ENCODE results near the gene SSBP2.
"Not testable (repeated sequence)": the region's sequence is repeated elsewhere in the genome, so short reads cannot be mapped to it uniquely, and the experiment has no call there.

The SSBP2 gene

DNA sequence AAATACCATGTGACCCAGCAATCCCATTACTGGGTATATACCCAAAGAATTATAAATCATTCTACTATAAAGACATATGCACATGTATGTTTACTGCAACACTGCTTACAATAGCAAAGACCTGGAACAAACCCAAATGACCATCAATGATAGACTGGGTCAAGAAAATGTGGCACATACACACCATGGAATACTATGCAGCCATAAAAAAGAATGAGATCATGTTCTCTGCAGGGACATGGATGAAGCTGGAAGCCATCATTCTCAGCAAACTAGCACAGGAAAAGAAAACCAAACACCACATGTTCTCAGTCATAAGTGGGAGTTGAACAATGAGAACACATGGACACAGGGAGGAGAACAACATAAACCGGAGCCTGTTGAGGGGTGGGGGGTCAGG lies 90.3 kb downstream of the SSBP2 start:
- DNase-seq (ENCODE audit: low read depth in 2 of 2) = not testable (repeated sequence)

DNA sequence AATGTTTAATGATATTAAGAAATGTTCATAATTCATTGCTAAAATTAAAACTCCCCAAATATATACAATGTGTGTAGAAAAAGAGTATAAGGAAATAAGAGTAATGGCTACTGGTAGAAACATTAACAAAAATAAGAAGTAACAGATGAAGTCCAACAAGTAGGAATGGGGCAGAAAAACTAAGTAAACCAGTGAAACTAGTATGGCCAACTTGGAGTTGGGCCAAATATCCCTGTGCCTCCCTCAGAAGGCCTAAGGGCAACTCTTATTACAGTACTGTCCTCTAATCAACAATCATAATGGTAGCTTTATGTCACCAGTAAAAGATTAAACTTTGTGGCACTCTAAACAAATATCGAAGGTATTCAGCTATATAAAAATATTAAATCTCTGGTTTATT lies 93.5 kb downstream of the SSBP2 start:
- no peak for DNase-seq (ENCODE audit: low read depth in 2 of 2)

DNA sequence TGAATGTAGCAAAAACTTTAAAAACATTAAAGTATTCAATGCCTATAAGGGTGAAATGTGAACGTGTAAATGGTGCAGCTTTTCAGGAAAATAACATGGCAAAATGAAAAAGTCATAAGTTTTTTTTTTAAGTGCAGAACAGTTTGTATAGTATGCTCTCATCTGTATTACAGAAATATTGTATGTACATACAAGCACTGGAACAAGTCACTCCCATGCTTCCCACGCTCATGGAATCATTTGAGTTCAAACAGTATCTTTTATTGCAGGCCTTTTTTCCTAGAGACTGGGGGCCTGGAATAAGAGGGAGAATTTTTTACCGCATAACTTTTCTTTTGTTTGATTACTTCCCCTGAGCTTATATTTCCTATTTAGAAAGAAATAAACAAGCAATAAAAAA lies 94.1 kb downstream of the SSBP2 start:
- no peak for DNase-seq (ENCODE audit: low read depth in 2 of 2)

DNA sequence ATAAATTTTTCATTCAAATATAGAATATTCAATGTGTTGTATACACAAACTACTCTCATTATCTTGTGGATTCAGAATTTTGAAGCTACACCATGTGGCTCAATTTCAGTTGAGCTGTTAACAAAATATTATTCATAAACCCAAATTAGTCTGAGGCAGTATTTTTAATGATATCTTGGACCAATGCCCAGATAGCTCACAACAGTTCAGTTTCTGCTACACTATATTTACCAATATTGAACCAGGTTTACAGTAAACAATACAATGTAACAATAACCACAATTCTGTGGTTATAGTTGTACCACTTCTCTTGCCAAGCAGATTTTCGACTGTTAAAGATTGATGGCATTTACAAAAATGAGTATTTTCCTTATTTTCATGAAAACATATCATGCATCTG lies 99.9 kb downstream of the SSBP2 start:
- DNase-seq (ENCODE audit: low read depth in 2 of 2) = no peak

DNA sequence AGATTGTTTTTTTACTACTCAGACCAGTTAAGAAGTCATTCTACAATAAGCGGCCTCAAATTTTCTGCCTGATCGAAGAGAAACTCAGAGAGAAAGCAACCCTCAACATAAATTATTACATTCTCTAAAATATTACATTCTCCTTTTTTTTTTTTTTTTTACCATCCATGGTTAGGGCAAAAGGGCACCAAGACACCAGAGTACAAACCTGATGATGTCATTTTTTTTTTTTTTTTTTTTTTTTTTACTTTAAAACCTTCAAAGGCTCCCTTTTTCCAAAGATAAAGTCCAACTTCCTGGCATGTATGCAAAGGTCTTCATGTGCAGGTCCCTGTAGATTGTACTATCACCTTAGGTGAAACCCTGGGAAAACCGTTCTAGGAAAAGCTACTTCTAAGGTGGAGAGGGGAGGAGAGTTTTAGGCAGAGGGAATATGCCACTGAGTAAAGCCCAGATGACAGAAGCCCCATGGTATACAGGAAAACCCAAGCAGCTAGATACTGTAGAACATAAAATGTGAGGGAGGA lies 104.4 kb downstream of the SSBP2 start:
- no peak for DNase-seq (ENCODE audit: low read depth in 2 of 2)

DNA sequence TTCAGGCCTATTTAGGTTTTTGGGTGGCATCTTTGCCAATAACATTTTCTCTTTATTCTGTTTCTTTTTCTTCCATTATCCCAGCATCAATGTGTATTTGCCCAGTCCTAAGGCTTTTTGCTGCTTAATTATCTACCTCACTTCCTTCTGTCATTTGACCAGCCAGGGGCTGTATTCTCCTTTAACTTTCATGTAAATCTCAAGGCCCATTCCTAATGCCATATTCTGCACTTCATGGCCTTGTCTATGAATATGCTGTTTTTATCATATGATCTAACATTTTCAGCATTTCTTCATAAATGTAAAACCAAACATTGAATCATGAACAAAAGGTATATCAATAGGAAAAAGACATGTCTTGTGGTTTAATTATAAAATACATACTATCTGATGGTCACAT lies 108.7 kb downstream of the SSBP2 start:
- DNase-seq (ENCODE audit: low read depth in 2 of 2) = no peak

DNA sequence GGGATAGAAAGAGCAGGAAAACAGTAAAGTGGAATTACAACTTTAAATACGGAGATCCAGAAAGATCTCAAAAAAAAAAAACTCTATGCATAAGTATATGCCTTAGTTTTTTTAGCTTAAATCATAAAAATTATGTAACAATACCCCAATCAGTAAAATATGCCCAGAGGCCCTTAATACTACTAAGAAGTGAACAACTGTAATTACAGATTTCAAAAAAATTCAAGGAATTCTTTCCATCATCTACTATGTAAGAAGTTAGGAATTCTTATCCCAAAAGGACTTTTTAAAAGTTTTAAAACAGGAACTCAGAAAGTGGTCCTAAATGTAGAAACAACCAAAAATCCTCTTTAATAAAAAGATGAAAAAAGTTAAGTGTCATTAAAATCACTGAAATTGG lies 111.3 kb downstream of the SSBP2 start:
- peak; percentile 3 to 20 for DNase-seq (ENCODE audit: low read depth in 2 of 2)

DNA sequence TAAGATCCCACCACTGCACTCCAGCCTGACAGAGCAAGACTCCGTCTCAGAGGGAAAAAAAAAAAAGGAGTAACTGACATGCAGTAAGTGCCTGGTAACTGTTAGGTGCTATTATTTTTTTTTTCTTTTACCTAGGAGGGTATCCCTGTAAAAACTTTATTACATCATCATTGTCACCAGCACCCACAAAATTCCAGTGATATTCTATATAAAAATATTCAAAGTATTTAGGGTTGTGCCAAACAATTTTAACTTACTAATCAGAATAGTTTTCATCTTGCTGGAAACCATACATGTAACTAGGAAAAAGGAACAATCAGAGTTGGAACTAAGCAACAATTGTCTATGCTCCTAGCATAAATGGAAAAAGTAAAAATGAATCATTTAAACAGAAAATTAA lies 112.4 kb downstream of the SSBP2 start:
- peak; percentile 2 for DNase-seq (ENCODE audit: low read depth in 2 of 2)

DNA sequence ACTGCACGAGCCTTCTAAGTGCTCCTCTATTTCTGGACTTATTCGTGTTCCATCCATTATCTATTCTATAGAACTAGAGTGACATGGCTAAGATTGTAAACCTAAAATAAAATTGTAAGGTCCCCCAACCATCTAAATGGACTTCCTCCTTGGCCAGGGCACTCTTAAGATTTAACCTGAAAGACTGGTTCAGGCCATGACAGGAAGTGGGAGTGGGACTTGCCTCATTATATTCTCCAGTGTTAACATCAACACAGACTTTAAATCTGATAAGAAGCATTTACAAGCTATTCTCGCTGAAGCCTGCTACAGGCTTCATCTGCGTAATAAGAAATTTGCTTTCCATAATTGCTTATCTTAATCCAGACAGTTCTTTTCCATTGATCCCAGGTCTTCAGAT lies 117.0 kb downstream of the SSBP2 start:
- no peak for DNase-seq (ENCODE audit: low read depth in 2 of 2)

DNA sequence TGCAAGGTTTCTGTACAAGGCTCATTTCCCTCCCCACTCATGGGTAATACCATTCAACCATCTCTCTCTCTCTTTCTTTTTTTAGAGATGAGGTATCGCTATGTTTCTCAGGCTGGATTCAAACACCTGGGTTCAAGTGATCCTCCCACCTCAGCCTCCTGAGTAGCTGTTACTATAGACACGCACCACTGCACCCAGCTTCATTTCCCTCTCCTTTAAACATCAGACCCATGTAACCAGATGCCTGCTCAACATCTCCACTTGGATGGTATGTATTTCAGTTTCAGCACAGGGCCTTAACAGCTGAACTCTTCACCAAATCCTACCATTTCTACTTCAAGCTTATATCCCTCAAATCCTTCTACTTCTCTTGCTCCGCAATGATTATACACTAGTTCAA lies 117.4 kb downstream of the SSBP2 start:
- DNase-seq (ENCODE audit: low read depth in 2 of 2) = no peak

DNA sequence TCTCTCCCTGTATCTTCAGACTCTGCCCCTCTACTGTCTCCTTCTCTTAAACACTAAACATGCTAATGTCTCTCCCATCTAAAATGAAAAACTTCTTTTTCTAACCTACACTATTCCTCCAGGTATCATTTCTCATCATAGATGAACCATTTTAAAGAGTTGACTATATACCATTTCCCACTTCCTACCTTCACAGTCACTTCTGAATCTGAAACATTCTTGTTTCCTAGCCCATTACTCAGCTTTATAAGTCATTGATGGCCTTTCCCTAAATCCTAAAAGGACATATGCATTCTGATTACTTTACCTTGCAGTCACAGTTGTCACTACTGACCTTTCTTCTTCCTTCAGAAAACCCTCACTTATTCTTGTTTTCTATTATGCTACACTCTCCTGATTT lies 118.2 kb downstream of the SSBP2 start:
- DNase-seq (ENCODE audit: low read depth in 2 of 2) = no peak

DNA sequence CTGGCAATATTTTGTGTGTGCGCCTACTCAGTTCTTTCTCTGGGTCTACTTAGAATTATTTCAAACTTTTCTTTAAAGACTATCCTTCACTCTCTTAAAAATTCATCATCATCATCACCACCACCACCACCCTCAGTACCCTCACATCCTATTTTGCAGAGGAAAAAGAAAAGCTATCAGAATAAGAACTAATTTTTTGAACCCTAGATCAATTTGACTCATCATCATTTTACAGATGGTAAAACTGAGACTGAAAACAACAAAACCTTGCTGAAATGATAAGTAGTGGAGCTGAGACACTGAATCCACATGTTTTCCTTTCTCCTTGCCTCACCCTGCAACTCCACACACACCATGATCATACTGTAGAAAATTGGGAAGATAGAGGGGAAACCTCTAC lies 119.3 kb downstream of the SSBP2 start:
- DNase-seq (ENCODE audit: low read depth in 2 of 2) = no peak

DNA sequence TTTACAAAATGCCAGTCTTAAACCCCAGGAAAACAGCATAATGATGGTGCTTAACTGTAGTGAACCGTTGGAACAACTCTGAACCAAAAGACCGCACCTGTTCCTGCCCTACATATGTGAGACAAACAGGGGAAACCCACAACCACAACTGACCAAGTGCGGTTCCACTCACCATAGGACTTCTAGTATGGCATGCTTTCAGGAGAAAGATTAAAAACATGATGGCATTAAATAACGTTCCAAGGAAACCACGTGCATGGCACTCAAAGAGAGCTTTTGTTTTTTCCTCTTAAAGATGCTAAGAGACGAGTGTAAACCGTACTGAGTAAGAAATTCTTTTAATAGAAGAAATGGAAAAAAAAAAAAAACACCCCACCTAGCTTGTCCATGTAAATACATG lies 119.8 kb downstream of the SSBP2 start:
- DNase-seq (ENCODE audit: low read depth in 2 of 2) = no peak

DNA sequence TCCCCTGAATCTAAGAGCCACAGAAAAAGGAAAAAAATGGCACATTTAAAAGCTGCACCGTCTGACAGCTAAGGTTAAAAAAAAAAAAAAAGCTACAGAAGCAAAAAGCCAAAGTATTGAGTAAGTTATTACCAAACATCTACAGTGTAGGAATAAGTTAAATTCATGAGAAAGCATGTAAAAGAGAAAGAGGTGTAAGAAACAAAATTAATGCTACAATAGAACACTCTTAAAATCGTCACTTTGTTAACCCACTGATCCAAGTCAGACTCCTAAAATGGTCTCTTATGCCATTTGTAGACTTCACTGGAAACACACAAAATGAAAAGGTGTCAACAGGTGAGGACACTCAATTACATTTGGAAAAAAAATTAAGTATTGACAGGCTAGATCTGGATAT lies 120.2 kb downstream of the SSBP2 start:
- no peak for DNase-seq (ENCODE audit: low read depth in 2 of 2)

DNA sequence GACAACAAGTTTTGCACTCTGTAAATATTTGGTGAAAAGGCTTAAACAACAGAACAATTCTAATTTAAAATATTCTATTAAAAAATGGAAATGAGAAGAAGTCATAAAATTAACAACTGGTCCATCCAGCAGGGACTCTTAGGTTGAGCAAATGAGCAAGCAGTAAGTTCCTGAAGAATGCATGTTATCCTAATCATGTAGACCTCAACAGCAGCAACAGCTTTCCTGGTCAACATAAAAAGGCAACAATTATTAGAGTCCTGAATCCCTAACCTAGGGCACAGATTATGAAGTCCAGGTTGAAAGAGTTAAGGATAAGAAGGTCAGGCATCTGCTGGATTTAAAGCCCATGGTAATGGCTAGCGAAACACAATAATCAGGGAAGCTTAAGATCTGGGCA lies 120.9 kb downstream of the SSBP2 start:
- DNase-seq (ENCODE audit: low read depth in 2 of 2) = no peak

DNA sequence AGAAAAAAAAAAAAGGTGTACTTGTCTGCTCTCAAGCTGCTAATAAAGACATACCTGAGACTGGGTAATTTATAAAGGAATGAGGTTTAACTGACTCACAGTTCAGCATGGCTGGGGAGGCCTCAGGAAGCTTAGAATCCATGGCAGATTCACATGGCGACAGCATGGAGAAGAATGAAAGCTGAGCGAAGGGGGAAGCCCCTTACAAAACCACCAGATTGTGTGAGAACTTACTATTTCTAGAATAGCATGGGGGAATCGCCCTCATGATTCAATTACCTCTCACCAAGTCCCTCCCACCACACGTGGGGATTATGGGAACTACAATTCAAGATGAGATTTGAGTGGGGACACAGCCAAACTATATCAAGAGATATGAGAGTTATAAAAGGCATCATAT lies 122.8 kb downstream of the SSBP2 start:
- DNase-seq (ENCODE audit: low read depth in 2 of 2) = not testable (repeated sequence)

DNA sequence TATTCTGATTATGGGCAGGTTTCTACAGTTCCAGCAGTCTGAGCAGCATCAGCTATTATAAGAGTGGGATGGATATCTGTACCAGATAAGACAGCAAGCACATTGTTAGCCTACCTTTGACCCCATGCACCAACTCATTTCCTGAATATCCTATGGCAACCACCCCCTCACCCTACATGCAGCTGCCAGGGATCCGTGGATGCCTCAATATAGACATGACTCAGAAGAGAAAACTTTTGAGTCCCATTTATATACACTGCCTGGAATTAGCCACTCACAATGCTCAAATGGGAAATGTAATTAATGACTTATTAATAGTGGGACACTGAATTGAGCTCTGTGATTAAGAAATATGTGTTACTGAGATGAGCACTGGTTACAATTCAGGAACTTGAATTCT lies 124.4 kb downstream of the SSBP2 start:
- peak; percentile 24 to 32 for DNase-seq (ENCODE audit: low read depth in 2 of 2)

DNA sequence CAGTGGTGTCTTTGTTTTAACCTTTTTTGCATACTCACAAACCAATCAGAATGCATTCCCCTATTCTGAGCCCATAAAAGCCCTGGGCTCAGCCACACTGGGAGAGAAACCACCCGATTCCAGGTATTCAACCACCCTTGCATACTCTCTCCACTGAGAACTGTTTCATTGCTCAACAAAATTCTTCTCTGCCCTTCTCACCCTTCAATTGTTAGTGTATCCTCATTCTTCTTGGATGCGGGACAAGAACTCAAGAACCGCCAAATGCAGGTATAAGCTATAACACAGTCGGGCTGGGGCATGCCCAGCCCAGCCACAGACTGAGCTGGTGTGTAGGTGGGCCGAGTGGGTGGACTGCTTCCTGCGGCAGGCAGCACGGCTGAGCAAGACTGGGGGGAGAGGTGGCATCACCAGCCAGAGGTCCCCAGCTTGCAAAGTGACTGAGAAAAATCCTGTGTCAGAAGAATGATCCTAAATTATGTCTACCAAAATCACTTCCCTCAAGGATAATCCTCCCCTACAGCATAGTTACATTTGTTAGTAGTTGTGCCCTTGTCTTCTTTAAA lies 141.0 kb downstream of the SSBP2 start:
- DNase-seq (ENCODE audit: low read depth in 2 of 2) = no peak

DNA sequence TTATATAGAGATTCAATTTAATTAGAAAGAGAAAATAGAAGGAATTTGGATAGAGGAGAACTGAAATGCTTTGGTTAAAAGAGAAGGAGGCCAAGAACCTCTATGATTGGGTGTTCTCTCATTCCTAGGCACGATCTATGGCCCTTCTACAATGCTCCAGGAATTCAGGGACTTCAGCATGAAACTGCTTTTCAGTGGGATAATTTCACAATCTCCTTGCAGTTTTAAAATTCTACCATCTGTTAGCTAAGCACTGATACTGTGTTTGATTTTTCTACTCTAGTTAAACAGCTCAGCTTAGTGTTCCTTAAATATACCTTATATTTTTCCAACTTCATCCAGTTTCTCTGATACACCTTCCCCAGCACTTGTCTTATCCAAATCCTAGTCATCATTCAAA lies 141.9 kb downstream of the SSBP2 start:
- no peak for DNase-seq (ENCODE audit: low read depth in 2 of 2)

DNA sequence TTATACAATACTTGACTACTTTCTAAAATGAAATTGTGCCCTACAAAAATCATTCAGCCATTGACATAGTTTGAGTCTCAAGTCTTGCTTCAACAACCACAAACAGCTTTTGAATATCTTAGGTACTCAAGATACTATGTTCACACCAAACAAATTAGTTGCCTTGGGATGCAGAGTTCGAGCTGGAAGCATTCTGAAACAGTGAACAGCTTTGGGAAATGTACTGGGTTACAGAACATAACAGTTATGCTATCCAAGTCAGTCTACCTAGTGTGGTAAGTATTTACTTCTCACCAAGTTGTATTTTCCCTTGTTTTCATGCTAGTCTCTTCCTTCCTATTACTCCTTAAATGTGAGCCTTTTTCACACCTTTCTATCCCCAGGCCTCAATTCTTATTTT lies 143.2 kb downstream of the SSBP2 start:
- no peak for DNase-seq (ENCODE audit: low read depth in 2 of 2)

DNA sequence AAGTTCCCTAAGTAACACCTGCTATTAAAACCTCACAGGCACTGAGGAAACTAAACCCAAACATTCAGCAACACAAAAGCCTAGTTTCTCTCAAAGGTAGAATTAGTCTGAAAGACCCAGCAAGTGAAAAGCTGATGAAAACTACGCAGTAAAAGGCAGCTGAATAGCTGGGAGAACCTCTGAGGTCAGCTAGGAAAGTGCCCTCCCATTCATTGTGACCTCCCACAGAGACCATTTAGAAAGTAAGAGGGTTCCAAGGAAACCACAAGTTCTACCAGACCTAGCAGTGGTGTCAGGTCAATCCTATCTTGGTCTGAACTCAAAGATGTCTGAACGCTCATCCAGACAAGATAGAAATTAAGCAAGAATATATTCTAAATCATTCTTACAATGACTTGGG lies 144.7 kb downstream of the SSBP2 start:
- no peak for DNase-seq (ENCODE audit: low read depth in 2 of 2)

DNA sequence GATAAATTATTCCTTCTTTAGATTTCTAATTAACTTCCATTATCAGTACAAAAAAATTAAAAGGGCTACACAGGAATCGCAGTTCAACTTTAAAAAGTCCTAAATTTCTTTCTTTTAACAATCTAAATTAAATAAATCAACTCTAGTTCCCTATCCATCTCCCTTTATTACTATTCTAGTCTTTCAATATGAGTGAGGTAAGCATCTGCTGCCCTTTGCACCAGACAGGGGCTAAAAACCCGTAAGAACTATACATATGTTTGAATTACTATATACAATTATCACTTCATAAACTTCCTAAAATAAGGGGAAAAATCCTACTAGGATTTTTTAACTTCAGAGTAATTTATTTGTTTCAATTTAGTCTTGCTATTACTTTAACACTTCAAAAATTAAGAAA lies 145.6 kb downstream of the SSBP2 start:
- no peak for DNase-seq (ENCODE audit: low read depth in 2 of 2)

DNA sequence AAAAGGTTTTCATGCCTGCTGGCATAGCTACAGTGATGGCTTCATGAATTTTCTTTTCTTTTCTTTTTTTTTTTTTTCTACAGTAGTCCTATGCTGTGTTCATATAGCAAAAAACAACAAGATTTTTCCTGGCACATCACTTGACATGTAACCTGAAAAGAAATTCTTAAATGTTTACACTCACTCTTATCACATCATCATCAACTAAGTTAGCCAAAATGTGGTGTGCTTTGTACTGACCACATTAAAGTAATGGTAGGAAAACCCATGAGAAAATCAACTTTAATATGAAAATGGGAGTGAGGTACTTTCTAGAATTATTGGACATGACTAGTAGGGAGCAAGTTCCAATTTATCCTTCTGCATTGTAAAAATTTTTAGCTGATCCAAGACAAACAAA lies 146.7 kb downstream of the SSBP2 start:
- DNase-seq (ENCODE audit: low read depth in 2 of 2) = no peak

DNA sequence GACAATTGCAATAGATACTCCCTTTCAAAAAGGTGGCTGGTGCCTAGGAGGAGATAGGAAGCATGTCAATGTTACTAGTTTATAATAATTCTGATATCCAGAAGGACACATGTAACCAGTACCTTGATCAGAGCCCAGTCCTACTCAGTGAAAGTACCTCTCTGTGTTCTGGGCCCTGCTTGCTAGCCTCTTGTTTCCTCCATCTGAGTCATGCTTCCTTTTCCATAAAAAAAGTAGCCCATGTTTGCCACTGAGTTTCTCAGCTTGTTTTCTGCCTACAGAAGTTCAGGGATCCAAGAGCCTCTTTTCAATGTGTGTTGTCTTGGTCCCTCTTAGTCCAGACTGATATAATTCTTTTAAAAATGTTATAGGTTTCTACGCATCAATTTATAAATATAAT lies 149.0 kb downstream of the SSBP2 start:
- DNase-seq (ENCODE audit: low read depth in 2 of 2) = no peak
